HK-2 (cell line): ENCODE results near the gene RPS27.
"Not testable (repeated sequence)": the region's sequence is repeated elsewhere in the genome, so short reads cannot be mapped to it uniquely, and the experiment has no call there.

Source experiments
- DNase-seq: peaks from one replicate; pipeline ENCODE4 v3.0.0-alpha.2; 2018; ENCODE audit not compliant: unreplicated experiment

Gene RPS27

GRCh38 chr1:153961421-153961820 is 29.1 kb upstream of the RPS27 start:
- no peak for DNase-seq

GRCh38 chr1:153962088-153963029 is 28.2 kb upstream of the RPS27 start:
- peak; percentile 66 for DNase-seq

GRCh38 chr1:153963030-153963849 is 27.3 kb upstream of the RPS27 start, which contains the start of gene SLC39A1:
SLC39A1 (minus strand) TSS chr1:153963537; CDS start chr1:153962715, 822 bp downstream.
- DNase-seq, result peak; percentile 99

GRCh38 chr1:153963850-153964331 is 26.7 kb upstream of the RPS27 start:
- peak; percentile 82 for DNase-seq

GRCh38 chr1:153967107-153967999 is 23.2 kb upstream of the RPS27 start, which contains the start of gene CREB3L4:
CREB3L4 (plus strand) TSS chr1:153967902; CDS start chr1:153968526, 624 bp downstream.
- DNase-seq, result peak; percentile 94

GRCh38 chr1:153968000-153968363 is 22.6 kb upstream of the RPS27 start:
- DNase-seq, result no peak

GRCh38 chr1:153968408-153968807 is 22.2 kb upstream of the RPS27 start:
- DNase-seq, result no peak

GRCh38 chr1:153968972-153969371 is 21.6 kb upstream of the RPS27 start:
- no peak for DNase-seq

GRCh38 chr1:153970346-153970745 is 20.2 kb upstream of the RPS27 start:
- DNase-seq, result no peak

- DNase-seq, result no peak
Measured at GRCh38 chr1:153973071-153973470, 17.5 kb upstream of the RPS27 start.

- no peak for DNase-seq
Measured at GRCh38 chr1:153973525-153973924, 17.0 kb upstream of the RPS27 start.

GRCh38 chr1:153976819-153977249 is 13.7 kb upstream of the RPS27 start:
- DNase-seq, result no peak

- peak; percentile 80 for DNase-seq
Measured at GRCh38 chr1:153977250-153978240, 13.0 kb upstream of the RPS27 start, which contains the start of gene JTB. JTB (minus strand) TSS chr1:153977674; CDS start chr1:153977252, 422 bp downstream.

GRCh38 chr1:153978274-153978909 is 12.2 kb upstream of the RPS27 start:
- no peak for DNase-seq

- DNase-seq, result not testable (repeated sequence)
Measured at GRCh38 chr1:153979091-153979490, 11.5 kb upstream of the RPS27 start.

GRCh38 chr1:153981735-153982134 is 8.8 kb upstream of the RPS27 start:
- DNase-seq, result not testable (repeated sequence)

- DNase-seq, result no peak
Measured at GRCh38 chr1:153984123-153984894, 6.3 kb upstream of the RPS27 start.

GRCh38 chr1:153985341-153985912 is 5.1 kb upstream of the RPS27 start:
- DNase-seq, result peak; percentile 64
